HG02981 (cell line): ENCODE measurements around the gene DLL3.

Experiments used
- ATAC-seq: cut with Tn5 transposase; IDR thresholded peaks from one replicate; pipeline ENCODE4 v1.9.1; 2021; ENCODE audit warnings: mild to moderate bottlenecking, moderate library complexity; ENCODE audit not compliant: unreplicated experiment

The DLL3 gene

DNA sequence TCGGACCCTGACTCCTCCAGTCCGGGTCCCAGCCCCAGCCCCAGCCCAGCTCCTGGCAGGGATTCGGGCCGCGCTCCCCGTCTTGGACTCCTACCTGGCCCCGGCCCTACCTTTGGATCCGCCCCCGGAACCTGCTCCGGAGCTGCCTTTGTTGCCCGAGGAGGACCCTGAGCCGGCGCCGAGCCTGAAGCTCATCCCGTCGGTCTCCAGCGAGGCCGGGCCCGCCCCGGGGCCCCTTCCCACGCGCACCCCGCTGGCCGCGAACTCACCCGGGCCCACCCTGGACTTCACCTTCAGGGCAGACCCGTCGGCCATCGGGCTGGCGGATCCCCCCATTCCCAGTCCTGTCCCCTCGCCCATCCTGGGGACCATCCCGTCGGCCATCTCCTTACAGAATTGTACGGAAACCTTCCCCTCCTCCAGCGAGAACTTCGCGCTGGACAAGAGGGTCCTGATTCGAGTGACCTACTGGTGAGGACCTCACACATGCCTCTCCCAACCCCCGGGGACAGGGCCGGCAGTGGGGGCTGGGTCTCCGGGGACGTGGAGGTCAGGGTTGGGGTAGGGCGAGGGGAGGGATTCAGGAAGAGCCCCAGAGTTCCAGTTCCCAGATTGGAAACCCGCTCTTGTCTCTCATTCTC lies 16.9 kb downstream of the DLL3 start:
- ATAC-seq = no peak

DNA sequence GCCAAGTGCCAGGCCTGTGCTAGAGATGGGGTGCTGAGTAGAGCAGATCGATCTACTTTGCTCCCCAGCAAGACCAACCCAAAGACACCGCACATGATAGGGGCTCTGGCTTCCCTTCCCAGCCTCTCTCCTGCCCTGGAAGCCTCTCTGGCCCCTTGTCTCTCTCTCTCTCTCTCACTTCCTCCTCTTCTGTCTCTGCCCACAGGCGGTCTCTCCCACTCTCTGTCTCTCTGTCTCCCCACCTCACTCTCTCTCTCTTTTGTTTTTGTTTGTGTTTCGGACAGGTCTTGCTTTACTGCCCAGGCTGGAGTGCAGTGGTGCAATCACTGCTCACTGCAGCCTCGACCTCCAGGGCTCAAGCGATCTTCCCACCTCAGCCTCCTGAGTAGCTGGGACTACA lies 17.5 kb downstream of the DLL3 start:
- no peak for ATAC-seq

DNA sequence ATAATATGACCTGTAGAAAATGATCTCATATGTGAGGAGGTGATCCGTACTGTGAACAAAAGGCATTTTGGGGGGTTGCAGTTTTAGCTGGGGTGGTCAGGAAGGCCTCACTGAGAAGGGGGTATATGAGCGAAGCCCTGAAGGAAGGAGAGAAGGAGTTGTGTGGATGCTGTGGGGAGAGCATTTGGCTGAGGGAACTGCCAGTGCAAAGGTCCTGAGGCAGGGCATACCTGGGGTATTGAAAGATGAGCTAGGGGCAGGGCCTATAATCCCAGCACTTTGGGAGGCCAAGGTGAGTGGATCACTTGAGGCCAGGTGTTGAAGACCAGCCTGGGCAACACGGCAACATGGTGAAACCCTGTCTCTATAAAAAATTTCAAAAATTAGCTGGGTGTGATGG lies 18.7 kb downstream of the DLL3 start:
- ATAC-seq = no peak

DNA sequence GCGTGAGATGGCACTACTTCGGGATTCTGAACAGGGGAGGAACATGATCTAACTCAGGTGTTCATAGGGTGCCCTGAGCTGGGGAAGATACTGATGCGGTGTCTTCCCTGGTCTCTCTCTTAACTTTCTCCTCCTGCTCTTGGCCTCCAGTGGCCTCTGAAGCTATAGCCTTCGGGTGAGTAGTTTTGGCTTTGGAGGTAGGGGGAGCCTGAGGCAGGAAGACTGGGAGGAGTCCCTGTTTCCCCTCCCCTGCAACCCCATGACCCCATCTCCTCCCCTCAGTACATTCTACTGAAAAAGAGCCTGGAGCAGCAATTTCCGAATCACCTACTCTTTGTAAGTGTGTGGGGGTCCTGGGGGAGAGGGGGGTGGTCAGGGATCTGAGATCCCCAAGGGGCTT lies 19.7 kb downstream of the DLL3 start:
- no peak for ATAC-seq

DNA sequence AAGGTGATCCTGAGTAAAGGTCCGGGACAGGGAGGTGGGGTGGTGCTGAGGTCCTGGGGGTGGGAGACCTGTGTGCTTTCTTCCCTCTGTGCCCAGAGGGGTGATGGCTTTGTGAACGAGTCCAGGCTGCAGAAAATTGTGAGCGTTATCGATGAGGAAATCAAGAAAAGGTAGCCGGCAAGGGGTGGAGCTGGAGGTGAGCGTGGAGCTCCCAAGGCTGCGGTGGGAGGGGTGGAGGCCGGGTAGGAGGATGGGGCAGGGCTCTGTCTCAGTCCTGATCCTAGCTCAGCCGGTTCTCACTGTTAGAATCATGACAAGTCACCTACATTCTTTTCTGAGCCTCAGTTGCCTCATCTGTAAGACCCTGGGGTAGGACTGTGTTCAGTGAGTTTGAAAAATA lies 20.2 kb downstream of the DLL3 start:
- ATAC-seq = no peak

DNA sequence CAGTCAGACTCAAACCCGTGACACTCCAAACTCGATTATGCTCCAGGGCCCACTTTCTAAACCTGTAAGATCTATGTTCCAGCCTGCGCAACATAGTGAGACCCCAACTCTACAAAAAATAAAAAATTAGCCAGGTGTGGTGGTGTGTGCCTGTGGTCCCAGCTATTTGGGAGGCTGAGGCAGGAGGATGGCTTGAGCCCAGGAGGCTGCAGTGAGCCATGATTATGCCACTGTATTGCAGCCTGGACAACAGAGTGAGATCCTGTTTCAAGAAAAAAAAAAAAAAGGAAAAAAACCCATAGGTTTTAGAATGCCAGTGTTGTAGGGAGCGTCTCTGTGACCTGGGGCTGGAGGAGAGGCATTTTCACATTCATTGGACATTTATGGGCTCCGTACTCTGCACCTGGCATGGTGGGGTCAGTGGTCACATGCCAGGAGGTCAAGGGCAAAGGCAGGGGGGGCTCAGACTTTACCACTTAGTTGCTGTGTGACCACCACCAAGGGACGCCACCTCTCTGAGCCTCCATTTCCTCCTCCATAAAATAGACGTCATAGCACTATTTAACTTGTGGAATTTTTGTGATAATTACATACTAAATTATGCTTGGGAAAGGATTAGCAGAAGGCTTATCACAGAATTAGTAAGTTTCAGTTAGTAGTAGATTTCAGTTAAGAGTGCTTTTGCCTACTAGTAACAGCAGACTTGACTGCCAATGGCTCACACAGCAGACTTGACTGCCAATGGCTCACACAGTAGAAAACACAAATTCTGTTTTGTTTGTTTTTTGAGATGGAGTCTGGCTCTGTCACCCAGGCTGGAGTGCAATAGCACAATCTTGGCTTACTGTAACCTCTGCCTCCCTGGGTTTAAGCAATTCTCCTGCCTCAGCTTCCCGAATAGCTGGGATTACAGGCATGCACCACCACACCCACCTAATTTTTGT lies 22.1 kb downstream of the DLL3 start:
- no peak for ATAC-seq

DNA sequence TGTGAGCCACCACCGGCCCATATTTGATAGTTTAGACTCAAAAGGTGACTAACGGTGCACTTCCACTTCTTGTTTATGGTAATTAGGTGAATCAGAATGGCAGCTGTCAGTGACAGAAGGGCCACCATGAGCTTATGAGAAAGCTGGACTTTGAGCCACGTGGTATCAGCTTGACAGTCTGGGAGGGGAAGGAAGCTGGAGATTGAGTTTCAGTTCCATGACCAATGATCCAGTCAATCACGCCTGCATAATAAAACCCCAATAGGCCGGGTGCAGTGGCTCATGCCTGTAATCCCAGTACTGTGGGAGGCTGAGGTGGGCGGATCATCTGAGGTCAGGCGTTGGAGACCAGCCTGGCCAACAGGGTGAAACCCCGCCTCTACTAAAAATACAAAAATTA lies 25.7 kb downstream of the DLL3 start:
- no peak for ATAC-seq

DNA sequence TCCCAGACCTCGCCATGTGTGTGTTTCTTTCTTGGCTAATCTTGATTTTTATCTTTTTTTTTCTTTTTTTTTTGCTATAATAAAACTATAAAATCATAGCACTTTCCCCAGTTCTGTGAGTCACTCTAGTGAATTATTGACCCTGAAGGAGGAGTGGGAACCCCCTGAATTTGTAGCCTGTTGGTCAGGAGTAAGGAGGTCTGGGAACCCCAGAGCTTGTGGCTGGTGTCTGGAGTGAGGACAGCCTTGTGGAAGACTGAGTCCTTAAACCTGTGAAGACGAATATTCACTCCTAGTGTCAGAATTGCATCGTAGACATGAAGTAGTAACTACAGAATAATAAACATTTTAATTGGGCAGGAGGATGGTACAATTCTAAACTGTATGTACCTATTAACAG lies 26.5 kb downstream of the DLL3 start:
- no peak for ATAC-seq

DNA sequence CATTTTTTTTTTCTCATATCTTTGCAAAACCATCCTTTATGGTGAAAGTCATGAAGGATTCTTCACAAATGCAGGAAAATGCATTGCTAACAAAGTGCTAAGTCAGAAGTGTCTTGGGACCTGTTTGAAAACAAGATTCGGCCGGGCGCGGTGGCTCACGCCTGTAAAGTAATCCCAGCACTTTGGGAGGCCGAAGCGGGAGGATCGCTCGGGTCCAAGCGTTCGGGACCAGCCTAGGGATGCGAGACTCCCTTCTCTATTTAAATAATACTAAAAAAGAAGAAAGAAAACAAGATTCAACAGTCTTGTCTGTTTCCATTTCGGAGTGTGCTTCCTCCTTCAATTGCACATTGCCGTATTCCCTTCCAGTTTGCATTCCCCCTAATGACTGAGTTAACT lies 33.1 kb downstream of the DLL3 start:
- no peak for ATAC-seq

DNA sequence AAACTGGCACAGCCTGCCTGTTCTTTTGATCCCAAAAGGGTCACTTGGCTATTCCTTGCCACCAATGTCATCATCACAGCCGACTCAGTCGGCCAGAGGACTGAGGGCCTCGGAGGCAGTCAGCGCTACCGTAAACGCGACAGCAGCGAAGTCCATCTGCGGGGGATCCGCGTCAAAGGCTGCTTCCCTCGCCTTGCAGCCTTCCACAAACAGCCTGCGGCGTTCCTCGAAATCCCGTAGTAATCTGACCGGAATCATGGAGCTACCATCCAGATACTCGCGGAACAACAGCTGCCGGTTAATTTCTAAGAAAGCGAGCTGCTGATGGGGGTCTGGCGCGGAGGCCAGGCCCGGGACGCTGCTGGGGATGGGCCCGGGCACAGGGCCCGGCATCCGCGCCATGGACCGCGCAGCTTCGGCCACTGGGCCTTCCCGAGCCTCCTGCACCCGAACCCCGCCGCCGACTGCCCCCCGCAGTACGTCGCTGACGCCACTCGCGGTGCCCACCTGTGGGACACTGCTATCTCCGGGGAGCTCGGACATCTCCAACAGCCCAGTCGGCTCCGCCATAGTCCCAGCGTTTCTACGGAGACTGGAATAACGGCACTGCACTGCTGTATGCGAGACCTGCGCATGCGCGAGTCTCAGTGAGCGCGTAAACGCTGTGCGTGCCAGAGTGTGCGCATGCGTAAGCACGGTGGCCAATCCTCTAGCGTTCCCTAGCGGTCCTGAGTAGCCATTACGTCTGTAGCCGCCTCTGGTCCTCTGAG lies 33.7 kb downstream of the DLL3 start, which contains the start of gene EID2B:
EID2B (minus strand) TSS at position 620 of the 770 bp plus-strand sequence; CDS start at position 570, 50 bp downstream.
- ATAC-seq = peak; percentile 86

DNA sequence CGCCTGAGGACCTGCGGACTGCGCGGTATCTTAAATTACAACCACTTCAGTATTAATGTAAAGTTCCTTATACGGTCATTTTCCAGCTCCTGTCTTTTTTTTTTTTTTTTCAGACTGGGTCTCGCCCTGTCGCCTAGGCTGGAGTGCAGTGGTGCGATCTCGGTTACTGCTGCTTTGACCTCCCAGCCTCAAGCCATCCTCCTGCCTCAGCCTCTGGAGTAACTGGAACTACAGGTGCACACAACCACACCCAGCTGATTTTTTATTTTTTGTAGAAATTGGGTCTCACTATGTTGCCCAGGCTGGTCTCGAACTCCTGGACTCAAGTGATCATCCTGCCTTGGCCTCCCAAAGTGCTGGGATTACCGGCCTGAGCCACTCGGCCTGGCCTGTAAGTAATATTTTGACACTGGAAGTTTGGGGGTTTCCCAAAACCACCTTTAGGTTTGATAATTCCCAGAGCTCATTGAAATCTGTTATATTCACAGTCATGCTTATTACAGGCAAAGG lies 34.3 kb downstream of the DLL3 start:
- ATAC-seq = peak; percentile 21

DNA sequence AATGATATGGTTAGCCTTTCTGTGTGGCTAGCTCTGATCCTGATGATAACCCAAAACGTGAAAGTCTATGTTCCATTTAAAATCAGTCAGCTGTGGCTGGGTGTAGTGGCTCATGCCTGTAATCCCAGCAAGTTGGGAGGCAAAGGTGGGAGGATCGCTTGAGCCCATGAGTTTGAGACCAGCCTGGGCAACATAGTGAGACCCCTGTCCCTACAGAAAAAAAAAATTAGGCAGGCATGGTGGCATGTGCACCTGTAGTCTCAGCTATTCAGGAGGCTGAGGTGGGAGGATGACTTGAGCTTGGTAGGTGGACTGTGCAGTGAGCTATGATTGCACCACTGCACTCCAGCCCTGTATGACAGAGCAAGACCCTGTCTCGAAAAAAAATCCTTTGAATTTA lies 35.0 kb downstream of the DLL3 start:
- no peak for ATAC-seq

DNA sequence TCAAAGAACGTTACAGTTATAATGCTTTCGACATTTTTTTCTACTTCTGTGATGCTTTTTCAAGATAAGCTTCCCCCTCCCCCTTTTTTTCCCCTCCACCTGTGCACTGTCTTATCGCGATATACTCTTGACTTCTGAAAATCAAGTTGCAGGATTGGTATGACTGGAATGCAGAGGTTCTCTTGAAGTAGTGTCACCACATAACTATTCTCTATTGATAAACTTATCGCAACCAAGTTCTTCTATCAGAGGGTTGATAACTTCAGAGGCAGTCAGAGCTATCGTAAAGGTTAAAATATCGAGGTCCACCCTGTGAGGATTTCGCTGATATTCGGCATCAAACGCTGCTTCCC lies 40.4 kb downstream of the DLL3 start:
- ATAC-seq = no peak

DNA sequence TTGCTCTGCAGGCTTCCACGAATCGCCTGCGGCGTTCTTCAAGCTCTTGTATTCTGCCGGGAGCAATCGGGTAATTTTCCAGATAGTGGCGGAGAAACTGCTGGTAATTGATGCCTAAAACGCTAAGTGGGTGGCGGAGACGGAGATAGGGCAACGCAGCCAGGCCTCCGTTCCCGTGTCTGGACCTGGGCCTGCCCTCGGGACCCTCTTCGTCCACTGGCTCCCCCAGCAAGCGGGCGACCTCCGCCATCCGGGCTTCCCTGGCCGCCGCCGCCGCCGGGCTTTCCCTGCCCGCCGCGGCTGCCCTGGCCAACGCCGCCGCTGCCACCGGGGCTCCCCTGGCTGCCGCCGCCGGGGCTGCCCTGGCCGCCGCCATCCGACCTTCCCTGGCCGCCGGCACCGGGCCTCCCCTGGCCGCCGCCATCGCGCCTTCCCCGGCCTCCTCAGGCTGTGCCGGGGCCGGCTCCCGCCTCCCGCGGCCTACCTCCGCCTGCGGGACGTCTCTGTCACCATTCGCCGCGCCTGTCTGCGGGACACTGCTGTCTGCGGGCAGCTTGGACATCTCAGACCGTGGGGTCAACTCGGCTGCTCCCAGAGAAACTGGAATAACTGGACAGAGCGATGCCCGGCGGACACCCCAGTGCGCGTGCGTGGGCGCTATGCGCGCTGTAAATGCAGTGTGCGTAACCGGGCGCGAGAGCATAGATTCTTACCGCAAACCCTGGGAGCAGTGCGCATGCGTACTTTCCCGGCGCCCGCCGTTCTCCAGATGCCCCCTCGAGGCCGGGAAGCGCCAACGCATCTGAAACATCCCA lies 41.0 kb downstream of the DLL3 start, which contains the start of gene EID2:
EID2 (minus strand) TSS at position 644 of the 815 bp plus-strand sequence; CDS start at position 562, 82 bp downstream.
- ATAC-seq = peak; percentile 87

DNA sequence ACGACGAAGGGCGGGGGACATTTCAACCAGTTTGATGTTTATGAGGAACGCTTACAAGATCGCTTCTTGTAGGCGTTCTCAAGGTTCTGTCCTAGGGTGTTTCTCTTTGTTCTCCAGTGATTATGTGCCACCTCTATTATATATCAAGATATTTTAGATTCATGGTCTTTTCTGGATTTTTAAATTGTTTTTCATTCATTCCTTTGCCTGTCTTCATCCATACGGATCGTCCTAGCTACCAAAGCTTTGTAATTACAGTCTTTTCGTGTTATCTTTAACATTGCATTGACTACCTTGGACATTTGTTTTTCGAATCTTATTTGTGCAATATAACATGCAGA lies 41.6 kb downstream of the DLL3 start:
- ATAC-seq = no peak

DNA sequence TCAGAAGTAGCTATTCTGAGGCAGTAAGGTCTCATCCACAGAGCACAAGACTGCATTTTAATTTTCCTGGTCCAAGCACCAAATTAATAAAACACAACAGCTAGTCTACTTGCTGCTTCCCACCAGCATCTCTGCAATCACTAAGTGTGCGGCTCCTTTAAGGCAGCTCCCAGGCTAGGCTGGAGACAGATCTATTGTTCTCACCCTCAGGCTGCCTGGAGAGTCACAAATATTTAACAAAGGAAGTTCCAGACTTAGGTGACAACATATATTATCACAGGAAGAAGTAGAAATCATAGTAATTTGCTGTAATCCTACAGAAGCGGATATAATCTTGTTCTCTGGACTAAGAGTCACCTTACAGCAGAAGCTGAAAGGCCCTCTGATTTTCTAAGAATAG lies 43.5 kb downstream of the DLL3 start:
- ATAC-seq = no peak

DNA sequence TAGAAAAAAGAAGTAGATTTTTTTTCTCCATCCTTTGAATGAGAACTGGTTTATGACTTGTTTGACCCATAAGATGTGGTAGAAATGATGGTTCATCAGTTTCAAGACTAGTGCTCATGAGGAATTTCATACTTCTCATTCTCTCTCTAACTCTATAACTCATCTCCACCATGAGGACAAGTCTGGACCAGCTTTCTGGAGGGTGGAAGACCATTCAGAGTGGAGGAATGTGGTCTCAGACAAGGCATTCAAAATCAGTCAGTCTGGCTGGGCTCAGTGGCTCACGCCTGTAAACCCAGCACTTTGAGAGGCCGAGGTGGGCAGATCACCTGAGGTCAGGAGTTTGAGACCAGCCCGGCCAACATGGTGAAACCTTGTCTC lies 44.7 kb downstream of the DLL3 start:
- no peak for ATAC-seq

DNA sequence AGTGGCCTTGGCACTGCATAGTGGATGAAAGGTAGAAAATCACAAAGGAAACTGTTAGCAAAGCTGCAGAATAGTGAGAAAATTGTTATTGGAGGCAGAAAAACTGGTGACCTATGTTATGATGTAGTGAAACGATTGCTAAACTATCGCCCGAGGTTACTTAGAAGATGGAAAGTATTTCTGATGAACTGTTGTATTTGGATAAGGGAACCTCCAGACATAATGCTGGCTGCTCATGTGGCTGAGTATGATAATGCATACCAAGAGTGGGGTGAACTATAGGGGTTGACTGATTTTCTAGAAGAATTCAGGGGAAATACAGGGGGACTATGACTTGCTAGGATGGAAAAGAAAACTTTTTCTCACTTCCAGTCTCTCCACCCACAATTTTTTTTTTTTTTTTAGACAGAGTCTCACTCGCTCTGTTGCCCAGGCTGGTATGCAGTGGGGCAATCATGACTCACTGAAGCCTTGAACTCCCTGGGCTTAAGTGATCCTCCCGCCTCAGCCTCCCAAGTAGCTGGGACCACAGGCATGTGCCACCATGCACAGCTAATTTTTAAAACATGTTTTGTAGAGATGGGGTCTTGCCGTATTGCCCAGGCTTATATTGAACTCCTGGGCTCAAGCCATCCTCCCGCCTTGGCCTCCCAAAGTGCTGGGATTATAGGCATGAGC lies 45.6 kb downstream of the DLL3 start:
- no peak for ATAC-seq

DNA sequence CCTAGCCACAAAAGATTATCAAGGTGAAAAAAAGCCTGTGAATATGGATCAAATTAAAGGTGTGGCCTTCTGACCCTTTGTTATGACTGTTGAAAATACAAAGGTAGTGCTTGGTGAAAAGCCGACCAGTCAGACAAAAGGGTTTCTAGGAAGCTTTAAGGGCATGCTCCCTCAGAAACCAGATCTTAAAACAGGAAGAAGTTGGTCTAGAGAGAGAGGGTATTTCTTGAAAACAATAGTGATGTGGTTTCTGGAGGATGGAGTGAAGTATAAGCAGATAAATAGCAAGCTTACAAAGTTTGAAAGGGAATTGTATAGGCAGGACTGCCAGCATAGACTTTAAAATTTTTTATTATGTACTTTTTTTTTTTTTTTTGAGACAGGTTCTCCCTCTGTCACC lies 46.2 kb downstream of the DLL3 start:
- ATAC-seq = no peak

DNA sequence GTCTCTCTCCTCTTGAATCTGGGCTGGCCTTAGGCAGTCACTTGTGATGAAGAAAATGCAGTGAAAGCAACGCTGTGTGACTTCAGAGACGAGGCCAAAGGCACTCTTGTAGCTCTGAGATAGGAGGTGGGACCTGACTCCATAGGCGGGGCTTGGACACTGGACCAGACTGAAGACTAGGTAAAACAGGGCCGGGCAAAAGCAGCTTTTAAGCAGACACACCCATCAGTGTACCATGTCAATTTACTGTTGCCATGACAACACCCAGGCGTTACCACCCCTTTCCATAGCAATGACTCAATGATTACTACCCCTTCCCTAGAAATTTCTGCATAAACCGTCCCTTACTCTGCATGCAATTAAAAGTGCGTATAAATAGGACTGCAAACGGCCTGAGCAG lies 47.9 kb downstream of the DLL3 start:
- no peak for ATAC-seq
